VCaP (cell line): ENCODE measurements around the gene STAT3.
A peak's percentile ranks its signal among the peaks of the same experiment; 100 is the strongest.

Experiments used
- H3K27ac ChIP-seq: fragments of 450-650 bp; 2 replicates; pipeline ENCODE4 v1.5.1; 2017
- CTCF ChIP-seq: fragments of 450-650 bp; conservative IDR thresholded peaks from 2 replicates; pipeline ENCODE4 v1.5.1; 2017; ENCODE audit warnings: mild to moderate bottlenecking, moderate library complexity

STAT3 gene

DNA sequence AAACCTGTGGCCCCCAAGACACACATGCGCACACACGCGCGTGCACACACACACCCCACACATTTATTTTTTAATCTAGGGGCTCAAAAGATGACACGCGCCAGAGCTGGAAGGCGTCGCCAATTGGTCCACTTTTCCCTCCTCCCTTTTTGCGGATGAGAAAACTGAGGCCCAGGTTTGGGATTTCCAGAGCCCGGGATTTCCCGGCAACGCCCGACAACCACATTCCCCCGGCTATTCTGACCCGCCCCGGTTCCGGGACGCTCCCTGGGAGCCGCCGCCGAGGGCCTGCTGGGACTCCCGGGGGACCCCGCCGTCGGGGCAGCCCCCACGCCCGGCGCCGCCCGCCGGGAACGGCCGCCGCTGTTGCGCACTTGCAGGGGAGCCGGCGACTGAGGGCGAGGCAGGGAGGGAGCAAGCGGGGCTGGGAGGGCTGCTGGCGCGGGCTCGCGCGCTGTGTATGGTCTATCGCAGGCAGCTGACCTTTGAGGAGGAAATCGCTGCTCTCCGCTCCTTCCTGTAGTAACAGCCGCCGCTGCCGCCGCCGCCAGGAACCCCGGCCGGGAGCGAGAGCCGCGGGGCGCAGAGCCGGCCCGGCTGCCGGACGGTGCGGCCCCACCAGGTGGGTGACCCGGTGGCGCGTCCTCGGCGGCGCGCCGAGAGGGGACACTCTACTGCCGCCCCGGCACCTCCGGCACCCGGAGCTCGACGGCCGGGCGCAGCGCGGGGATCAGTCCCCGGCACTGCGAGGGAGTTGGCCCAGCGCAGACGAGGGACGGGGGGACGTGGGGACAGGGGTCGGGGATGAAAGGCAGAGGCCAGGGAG lies 100.1 kb downstream of the STAT3 start, which contains the start of gene STAT5A:
Gene STAT5A, plus strand, starts transcription at position 522 of the 826 bp plus-strand sequence. CDS start 914 bp downstream, outside the sequence.
- TF ChIP-seq CTCF: no peak

GRCh38 chr17:42287305-42287976 lies 100.8 kb downstream of the STAT3 start:
- H3K27ac ChIP-seq: no peak overlapping the region
- no peak for TF ChIP-seq CTCF

More for the DNA sequence above, 100.1 kb downstream of the STAT3 start, which contains the start of gene STAT5A:
- peak within 1 kb of the TSS; percentile 40; the same call in 1 of the 2 replicates for H3K27ac ChIP-seq

DNA sequence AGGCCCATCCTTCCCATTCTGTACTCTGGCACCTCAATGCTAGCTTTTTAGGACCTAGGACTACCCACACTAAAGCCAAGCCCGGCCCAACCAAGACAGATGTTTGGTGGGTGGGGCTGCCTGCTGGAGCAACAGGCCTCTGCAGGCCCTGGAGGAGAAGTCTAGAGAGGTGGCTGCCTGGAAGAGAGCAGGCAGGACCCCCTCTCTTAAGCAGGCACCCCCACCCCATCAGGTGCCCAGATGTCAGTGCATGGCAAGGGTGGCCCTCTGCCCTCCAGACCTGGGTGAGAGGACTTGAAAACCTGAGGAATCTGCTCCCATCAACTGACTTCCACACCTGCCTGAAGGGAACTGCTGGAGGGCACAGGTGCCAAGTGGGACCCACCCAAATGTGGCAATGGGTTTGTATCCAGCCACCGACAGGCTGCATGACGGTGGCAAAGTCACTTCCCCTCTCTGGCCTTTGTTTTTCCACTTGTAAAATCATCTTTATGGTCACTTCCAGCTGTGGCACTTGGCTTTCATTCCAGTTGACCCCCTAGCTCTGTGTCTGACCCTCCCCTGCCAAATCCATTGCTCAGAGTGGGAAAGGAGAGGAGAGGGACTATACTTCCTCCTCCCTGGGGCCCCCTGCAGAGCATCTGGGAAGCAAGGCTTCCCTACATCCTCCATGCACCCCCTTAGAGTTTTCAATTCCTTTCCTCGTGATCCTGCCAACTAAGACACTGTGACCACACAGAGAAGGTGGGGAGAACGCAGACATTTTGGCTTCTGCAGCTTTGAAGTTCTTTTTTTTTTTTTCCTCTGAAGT lies 101.6 kb downstream of the STAT3 start:
- no peak for TF ChIP-seq CTCF
- no peak overlapping the region for H3K27ac ChIP-seq

GRCh38 chr17:42285346-42286050 lies 102.7 kb downstream of the STAT3 start:
- no peak for TF ChIP-seq CTCF
- H3K27ac ChIP-seq: no peak overlapping the region

DNA sequence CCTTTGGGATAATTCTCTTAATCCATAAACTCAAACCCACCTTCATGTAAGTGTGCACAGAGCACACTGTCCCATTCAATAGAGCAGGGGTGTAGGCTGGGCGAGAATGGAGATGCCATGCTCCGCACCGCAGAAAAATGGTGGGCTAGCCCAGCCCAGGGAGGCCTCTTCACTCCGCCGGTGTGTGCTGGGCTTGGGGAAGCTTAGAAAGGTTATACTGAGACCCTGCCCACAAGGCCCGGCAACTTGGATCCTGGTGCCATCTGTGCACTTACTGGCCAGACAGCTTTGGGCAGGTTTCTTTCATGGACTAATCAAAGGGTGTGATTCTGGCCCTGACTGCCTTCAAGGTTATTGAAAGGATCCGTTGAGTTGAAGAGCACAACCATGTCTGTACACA lies 103.7 kb downstream of the STAT3 start:
- no peak overlapping the region for H3K27ac ChIP-seq
- TF ChIP-seq CTCF: no peak

- TF ChIP-seq CTCF: no peak
- no peak overlapping the region for H3K27ac ChIP-seq
Measured at GRCh38 chr17:42284024-42284369, 104.2 kb downstream of the STAT3 start.
